Heart left ventricle (tissue), 16 donors: Measurements from ENCODE around the gene NFE2L2. TPM values are rescaled to one million over a fixed set of nuclear protein-coding genes. Genes with fewer than 3 reads are reported as not detected.

Source experiments
- ATAC-seq, 4 donors: fragments of 200-7000 bp; cut with Tn5 transposase; one replicate each; pipeline ENCODE4 v1.9.1; 2020 to 2022; ENCODE audit warnings: moderate library complexity in 4 of 4, mild to moderate bottlenecking in 3 of 4, moderate number of reproducible peaks in 1 of 4
- DNase-seq, 5 donors: peaks; one replicate each; pipeline ENCODE4 v3.0.0-alpha.2; 2020
- H3K27ac ChIP-seq, 12 donors: fragments of 200-600 bp; sonication (generic) in 4 of 12; one replicate each; pipeline versions ENCODE4 v1.5.0 to v1.8.0; 2016 to 2022; ENCODE audit warnings: mild to moderate bottlenecking in 2 of 12
- H3K27me3 ChIP-seq, 9 donors: fragments of 200-600 bp; sonication (generic) in 2 of 9; one replicate each; pipeline versions ENCODE4 v1.5.1 to v1.8.0; 2016 to 2022; ENCODE audit warnings: mild to moderate bottlenecking in 3 of 9
- H3K36me3 ChIP-seq, 9 donors: fragments of 200-600 bp; sonication (generic) in 2 of 9; one replicate each; pipeline versions ENCODE4 v1.5.0 to v1.8.0; 2018 to 2022; ENCODE audit warnings: mild to moderate bottlenecking in 2 of 9
- H3K4me1 ChIP-seq, 12 donors: fragments of 200-600 bp; sonication (generic) in 4 of 12; one replicate each; pipeline versions ENCODE4 v1.5.0 to v1.8.0; 2016 to 2022; ENCODE audit warnings: mild to moderate bottlenecking in 3 of 12
- H3K4me3 ChIP-seq, 12 donors: fragments of 200-600 bp; sonication (generic) in 4 of 12; one replicate each; pipeline versions ENCODE4 v1.5.0 to v1.8.0; 2017 to 2022; ENCODE audit warnings: mild to moderate bottlenecking in 9 of 12, moderate library complexity in 4 of 12
- H3K9me3 ChIP-seq, 12 donors: fragments of 200-600 bp; sonication (generic) in 4 of 12; one replicate each; pipeline versions ENCODE4 v1.5.0 to v1.8.0; 2016 to 2022; ENCODE audit warnings: mild to moderate bottlenecking in 1 of 12
- POLR2A ChIP-seq, 2 donors: fragments of 450-650 bp; IDR thresholded peaks; one replicate each; pipeline ENCODE4 v1.6.1; 2017; ENCODE audit warnings: antibody characterized with exemption in 2 of 2, mild to moderate bottlenecking in 2 of 2, moderate library complexity in 2 of 2
- WGBS, 4 donors: extraction: QIAGEN DNeasy Blood & Tissue Kit in 2 of 4; methylation state at CpG; one replicate each; pipeline versions ENCODE4 v1.1.5 to v1.1.7; 2013 to 2018; 5-methylcytosine and 5-hydroxymethylcytosine counted together
- intact Hi-C, 10 donors: fragments of 100-400 bp; cut with DNase I; formaldehyde crosslinking; loops; one replicate each; pipeline versions ENCODE4 v1.11.1 to v1.14.2; 2022
- polyA plus RNA-seq, 2 donors: library from polyadenylated mRNA; stranded (reverse); fragments of 200-250 nt; gene quantifications; one replicate each; pipeline ENCODE4 v1.2.3, GENCODE V29; 2013
- total RNA-seq, 9 donors: library from RNA; depleted of rRNA in 2 of 9; stranded (reverse); fragments of >200 nt in 2 of 9; fragmentation: NEBNext Ultra II Directional in 3 of 9; extraction: Animal tissue kit (Norgen Biotek cat#: 25700) in 3 of 9; gene quantifications; one replicate each; pipeline versions ENCODE4 v1.1.0 to v1.2.4, GENCODE V29; 2016 to 2023
- TF ChIP-seq, protein P1 (sequence below), 12 donors: fragments of 200-600 bp; sonication (generic) in 4 of 12; IDR thresholded peaks; one replicate each; pipeline versions ENCODE4 v1.5.0 to v1.8.0; 2018 to 2022; ENCODE audit warnings: antibody characterized with exemption in 12 of 12, mild to moderate bottlenecking in 5 of 12
- donor health status: ischemic (EF 13 %, LVEDD 7.1; RV severe dilation, severe dysfunction).
- donor health status: healthy with polysubstance abuse.
- donor health status: DM: no; HTN: yes; CAD: no.
- donor health status: DM: no; HTN: no; CAD: no.
- donor health status: ischemic (EF 25% LVEDD 6.9; RV normal size, moderate dysfunction).
- donor health status: ischemic (EF 25% LVEDD 5.7; RV mildly dilated, moderate dysfunction).
- donor health status: healthy.
- donor health status: DM: yes; HTN: yes; CAD: no.
- donor health status: ischemic (EF 35%, LVEDD 5.7; RV mildly dilated, moderate dysfunction).
- donor health status: nonischemic (EF 11% LVEDD 7.7; RV severe dilation, severe dysfunction).
- donor health status: DM: yes; HTN: yes; CAD: no.
- donor health status: PGD.
- donor health status: ischemic (EF 29% LVEDD 5.4; RV normal size, mild dysfunction).
- donor health status: nonischemic (EF 23%, LVEDD 6.1; RV moderate dilation, normal function).

The NFE2L2 gene
- total and polyA plus RNA-seq, 11 donors: 17.0 to 82.5 (median 54.8) TPM

DNA sequence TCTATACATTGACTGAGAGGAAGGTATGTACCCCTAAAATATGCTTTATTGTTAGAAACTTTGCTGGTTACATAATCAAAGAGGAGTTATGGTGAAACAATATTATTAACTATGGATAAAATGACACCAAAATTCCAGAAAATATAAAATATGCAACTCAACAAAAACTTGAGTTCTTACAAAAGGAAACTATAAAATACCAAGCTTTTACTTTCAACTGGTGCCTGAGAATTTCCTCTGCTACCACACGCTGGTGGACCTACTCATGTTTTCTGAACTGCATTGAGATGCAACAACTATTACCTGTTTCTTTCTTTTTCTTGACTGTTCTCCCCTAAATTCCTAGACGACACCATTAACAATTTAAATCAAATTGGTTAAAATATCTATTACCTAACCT is 8.2 kb upstream of the NFE2L2 start:
- DNase-seq (no peak), ATAC-seq (no peak)
- Histone ChIP-seq H3K4me1 (peaks cover 0 to 24% (median 0%) of the 10 kb centered on the region in 12 donors), H3K27ac (no peak overlapping the region), H3K4me3 (no peak overlapping the region), H3K36me3 (no peaks in the 10 kb centered on the region), H3K27me3 (no peaks in the 10 kb centered on the region), H3K9me3 (no peaks in the 10 kb centered on the region)
- TF ChIP-seq, protein P1, sequence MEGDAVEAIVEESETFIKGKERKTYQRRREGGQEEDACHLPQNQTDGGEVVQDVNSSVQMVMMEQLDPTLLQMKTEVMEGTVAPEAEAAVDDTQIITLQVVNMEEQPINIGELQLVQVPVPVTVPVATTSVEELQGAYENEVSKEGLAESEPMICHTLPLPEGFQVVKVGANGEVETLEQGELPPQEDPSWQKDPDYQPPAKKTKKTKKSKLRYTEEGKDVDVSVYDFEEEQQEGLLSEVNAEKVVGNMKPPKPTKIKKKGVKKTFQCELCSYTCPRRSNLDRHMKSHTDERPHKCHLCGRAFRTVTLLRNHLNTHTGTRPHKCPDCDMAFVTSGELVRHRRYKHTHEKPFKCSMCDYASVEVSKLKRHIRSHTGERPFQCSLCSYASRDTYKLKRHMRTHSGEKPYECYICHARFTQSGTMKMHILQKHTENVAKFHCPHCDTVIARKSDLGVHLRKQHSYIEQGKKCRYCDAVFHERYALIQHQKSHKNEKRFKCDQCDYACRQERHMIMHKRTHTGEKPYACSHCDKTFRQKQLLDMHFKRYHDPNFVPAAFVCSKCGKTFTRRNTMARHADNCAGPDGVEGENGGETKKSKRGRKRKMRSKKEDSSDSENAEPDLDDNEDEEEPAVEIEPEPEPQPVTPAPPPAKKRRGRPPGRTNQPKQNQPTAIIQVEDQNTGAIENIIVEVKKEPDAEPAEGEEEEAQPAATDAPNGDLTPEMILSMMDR (IDR thresholded peaks at IDR 0.05): no peak
- no peak for TF ChIP-seq POLR2A (IDR thresholded peaks at IDR 0.05)
- WGBS, 4 donors: 86 to 91% (median 90%) methylated on average over 2 of the region's 2 CpGs
- intact Hi-C loops: loop anchor here in 1 of 10 donors (5.0 kb wide), 1 partner anchor 45 kb away; no protein-coding TSS in a partner anchor

DNA sequence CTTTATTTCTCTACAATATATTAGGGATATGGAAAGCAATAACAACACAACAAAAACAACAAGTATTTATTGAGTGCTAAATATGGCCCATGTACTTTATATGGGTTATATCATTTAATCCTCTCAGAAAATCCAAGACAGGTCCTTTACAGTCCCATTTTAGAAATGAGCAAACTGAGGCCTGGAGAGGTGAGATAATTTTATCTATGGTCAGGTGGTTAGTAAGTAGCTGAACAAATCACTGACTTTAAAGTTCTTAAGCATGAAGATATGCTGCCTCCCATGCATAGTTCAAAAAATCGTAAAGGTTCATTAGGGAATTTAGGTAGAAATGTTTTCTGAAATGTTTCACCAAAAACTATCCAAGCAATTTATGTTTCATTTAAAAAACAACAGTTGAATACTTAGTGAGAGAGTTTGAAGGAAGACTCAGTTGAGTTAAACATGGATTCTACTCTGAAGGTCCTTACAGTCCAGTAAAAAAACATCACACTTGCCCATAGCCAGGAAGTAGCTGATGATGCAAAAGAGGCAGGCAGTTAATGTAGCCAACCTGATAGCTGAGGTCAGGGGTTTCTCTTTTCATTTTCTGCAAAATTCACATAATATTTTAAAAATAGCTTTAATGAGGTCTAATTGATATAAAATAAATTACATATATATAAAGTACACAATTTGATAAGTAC is 7.6 kb upstream of the NFE2L2 start:
- Histone ChIP-seq H3K27me3 (no peaks in the 10 kb centered on the region), H3K36me3 (no peaks in the 10 kb centered on the region), H3K27ac (no peak overlapping the region), H3K9me3 (no peaks in the 10 kb centered on the region), H3K4me3 (no peak overlapping the region), H3K4me1 (peaks cover 0 to 24% (median 0%) of the 10 kb centered on the region in 12 donors)
- 91 to 96% (median 95%) methylated on average over 1 of the region's 1 CpG for WGBS, 4 donors
- DNase-seq (no peak), ATAC-seq (no peak)
- intact Hi-C loops: loop anchor here in 1 of 10 donors (5.0 kb wide), 1 partner anchor 45 kb away; no protein-coding TSS in a partner anchor
- TF ChIP-seq, protein P1 (IDR thresholded peaks at IDR 0.05): no peak
- no peak for TF ChIP-seq POLR2A (IDR thresholded peaks at IDR 0.05)

DNA sequence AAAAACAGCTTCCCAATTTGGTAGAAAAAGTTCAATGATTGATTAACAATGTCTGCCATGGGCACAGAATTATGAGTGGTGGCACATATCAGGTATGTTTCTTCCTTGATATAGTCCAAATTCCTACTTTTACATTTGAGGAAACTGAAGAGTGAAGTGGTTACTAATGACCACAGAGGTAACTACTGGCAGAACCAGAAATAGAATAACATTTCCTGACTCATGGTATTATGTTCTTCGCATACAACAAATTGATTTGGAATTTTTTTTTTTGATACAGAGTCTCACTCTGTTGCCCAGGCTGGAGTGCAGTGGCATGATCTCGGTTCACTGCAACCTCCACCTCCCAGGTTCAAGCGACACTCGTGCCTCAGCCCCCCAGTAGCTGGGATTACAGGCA is 6.0 kb upstream of the NFE2L2 start:
- ATAC-seq: no peak
- 90 to 94% (median 92%) methylated on average over 4 of the region's 4 CpGs for WGBS, 4 donors
- no peak overlapping the region for H3K4me3 ChIP-seq
- H3K27me3 ChIP-seq: no peaks in the 10 kb centered on the region
- H3K36me3 ChIP-seq: no peaks in the 10 kb centered on the region
- intact Hi-C loops: loop anchor here in 1 of 10 donors (5.0 kb wide), 1 partner anchor 47 kb away; no protein-coding TSS in a partner anchor
- H3K27ac ChIP-seq: no peak overlapping the region
- no peak for TF ChIP-seq POLR2A (IDR thresholded peaks at IDR 0.05)
- TF ChIP-seq, protein P1 (IDR thresholded peaks at IDR 0.05): no peak
- no peaks in the 10 kb centered on the region for H3K9me3 ChIP-seq
- no peak for DNase-seq
- H3K4me1 ChIP-seq: peaks cover 0 to 33% (median 13%) of the 10 kb centered on the region in 12 donors

DNA sequence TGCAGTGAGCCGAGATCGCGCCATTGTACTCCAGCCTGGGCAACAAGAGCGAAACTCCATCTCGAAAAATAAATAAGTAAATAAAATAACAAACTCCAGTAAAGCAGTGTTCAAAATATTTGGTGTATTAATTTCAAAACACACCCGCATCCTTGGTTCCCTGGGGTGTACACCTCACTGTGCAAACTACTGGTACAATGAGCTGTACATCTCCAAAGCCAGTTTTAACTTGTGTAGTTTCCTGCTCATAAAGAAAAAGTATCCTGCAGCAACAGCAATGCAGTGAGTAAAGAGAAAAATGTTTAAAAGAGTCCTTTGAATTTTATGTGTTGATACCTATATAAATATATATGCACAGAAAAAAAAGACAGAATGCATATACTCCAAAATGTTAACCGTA is 4.4 kb upstream of the NFE2L2 start:
- intact Hi-C loops: loop anchor here in 5 of 10 donors (5.0 to 10.0 kb wide), 5 partner anchors 63 to 486 kb away; partner anchors contain the start of gene AGPS (in 1 of the 5)
- WGBS, 4 donors: 94 to 98% (median 97%) methylated on average over 7 of the region's 7 CpGs
- Histone ChIP-seq H3K4me3 (no peak overlapping the region), H3K4me1 (peaks cover 0 to 19% (median 13%) of the 10 kb centered on the region in 12 donors), H3K27me3 (no peaks in the 10 kb centered on the region), H3K9me3 (no peaks in the 10 kb centered on the region), H3K36me3 (no peaks in the 10 kb centered on the region), H3K27ac (no peak overlapping the region)
- no peak for TF ChIP-seq POLR2A (IDR thresholded peaks at IDR 0.05)
- TF ChIP-seq, protein P1 (IDR thresholded peaks at IDR 0.05): no peak
- DNase-seq (no peak), ATAC-seq (no peak)
